CD14-positive monocyte (primary cell): Measurements from ENCODE around the gene MEGF6. TPM values are rescaled to one million over a fixed set of nuclear protein-coding genes. Genes with fewer than 3 reads are reported as not detected.

Experiments
- DNase-seq, 3 donors: peaks; one replicate each; pipeline ENCODE4 v3.0.0-alpha.2; 2011 to 2022
- H2AFZ ChIP-seq: 2 replicates; pipeline ENCODE4 v1.6.0; 2012; ENCODE audit warnings: mild to moderate bottlenecking, low read depth, low read length, inconsistent platforms; ENCODE audit not compliant: insufficient read depth, poor library complexity, severe bottlenecking
- H3K27ac ChIP-seq, 2 donors: 1 replicate in 1 of 2; 2 replicates in 1 of 2; pipeline ENCODE4 v1.5.1; 2012 to 2013; ENCODE audit warnings: low read length in 2 of 2, control low read depth in 1 of 2, inconsistent platforms in 1 of 2, low read depth in 1 of 2, mild to moderate bottlenecking in 1 of 2
- H3K27me3 ChIP-seq, 2 donors: one replicate each; pipeline versions ENCODE4 v1.6.0 to v1.6.1; 2011 to 2013; ENCODE audit warnings: low read length in 2 of 2; ENCODE audit not compliant: control insufficient read depth in 2 of 2, insufficient read depth in 2 of 2
- H3K36me3 ChIP-seq, 2 donors: replicated peaks in 1 of 2; 1 replicate in 1 of 2; 2 replicates in 1 of 2; pipeline versions ENCODE4 v1.5.1 to v1.6.1; 2012 to 2013; ENCODE audit warnings: low read length in 2 of 2, control low read depth in 1 of 2, inconsistent platforms in 1 of 2, mild to moderate bottlenecking in 1 of 2; ENCODE audit not compliant: insufficient read depth in 2 of 2, control insufficient read depth in 1 of 2
- H3K4me1 ChIP-seq, 2 donors: 1 replicate in 1 of 2; 2 replicates in 1 of 2; pipeline versions ENCODE4 v1.5.1 to v1.6.1; 2012 to 2013; ENCODE audit warnings: low read length in 2 of 2, control low read depth in 1 of 2, inconsistent platforms in 1 of 2, mild to moderate bottlenecking in 1 of 2, moderate library complexity in 1 of 2; ENCODE audit not compliant: insufficient read depth in 2 of 2, control insufficient read depth in 1 of 2
- H3K4me2 ChIP-seq: replicated peaks from 2 replicates; pipeline ENCODE3; 2012; ENCODE audit warnings: low read length, moderate library complexity, mild to moderate bottlenecking; ENCODE audit not compliant: poor library complexity, severe bottlenecking; ENCODE audit errors: extremely low read depth
- H3K4me3 ChIP-seq, 3 experiments: fragments of 200-600 bp in 1 of 3; sonication (generic) in 1 of 3; replicated peaks in 1 of 3; 1 replicate in 2 of 3; 2 replicates in 1 of 3; pipeline ENCODE4 v1.5.1; 2011 to 2013; ENCODE audit warnings: low read length in 3 of 3, mild to moderate bottlenecking in 3 of 3, control low read depth in 2 of 3, low read depth in 2 of 3, inconsistent platforms in 1 of 3, moderate library complexity in 1 of 3
- H3K79me2 ChIP-seq: 2 replicates; pipeline ENCODE4 v1.6.0; 2012; ENCODE audit warnings: mild to moderate bottlenecking, control low read depth, inconsistent platforms, low read length, moderate library complexity; ENCODE audit not compliant: insufficient read depth
- H3K9ac ChIP-seq: 2 replicates; pipeline ENCODE4 v1.6.0; 2017; ENCODE audit warnings: low read length, mild to moderate bottlenecking; ENCODE audit not compliant: insufficient read depth, poor library complexity, severe bottlenecking
- H3K9me3 ChIP-seq, 2 donors: replicated peaks in 1 of 2; 1 replicate in 1 of 2; 2 replicates in 1 of 2; pipeline versions ENCODE4 v1.5.1 to v1.6.1; 2012 to 2013; ENCODE audit warnings: low read length in 2 of 2, control low read depth in 1 of 2; ENCODE audit not compliant: control insufficient read depth in 1 of 2, insufficient read depth in 1 of 2
- H4K20me1 ChIP-seq: 2 replicates; pipeline ENCODE4 v1.6.0; 2012; ENCODE audit warnings: mild to moderate bottlenecking, low read length, control low read depth, moderate library complexity; ENCODE audit not compliant: insufficient read depth
- H3K27ac Mint-ChIP-seq, 7 donors: one replicate each; pipeline ENCODE4 v1.8.0; 2020; ENCODE audit warnings: mild to moderate bottlenecking in 7 of 7, mixed read lengths in 7 of 7, moderate library complexity in 6 of 7, inconsistent platforms in 2 of 7
- H3K27me3 Mint-ChIP-seq, 3 donors: one replicate each; pipeline ENCODE4 v1.8.0; 2021 to 2022; ENCODE audit warnings: low read depth in 3 of 3, mild to moderate bottlenecking in 3 of 3, mixed read lengths in 3 of 3, moderate library complexity in 3 of 3, inconsistent platforms in 1 of 3
- H3K36me3 Mint-ChIP-seq, 2 donors: one replicate each; pipeline ENCODE4 v1.8.0; 2020; ENCODE audit warnings: mixed read lengths in 2 of 2, inconsistent platforms in 1 of 2, mild to moderate bottlenecking in 1 of 2
- H3K4me1 Mint-ChIP-seq: one replicate; pipeline ENCODE4 v1.8.0; 2020; ENCODE audit warnings: mild to moderate bottlenecking, mixed read lengths
- H3K4me3 Mint-ChIP-seq, 2 donors: one replicate each; pipeline ENCODE4 v1.8.0; 2020; ENCODE audit warnings: mild to moderate bottlenecking in 2 of 2, mixed read lengths in 2 of 2, moderate library complexity in 1 of 2
- H3K9me3 Mint-ChIP-seq, 7 donors: one replicate each; pipeline ENCODE4 v1.8.0; 2020 to 2022; ENCODE audit warnings: mixed read lengths in 7 of 7, mild to moderate bottlenecking in 6 of 7, moderate library complexity in 6 of 7, inconsistent platforms in 2 of 7
- WGBS: methylation state at CpG from one replicate; pipeline ENCODE4 v1.1.5; 2013; ENCODE audit warnings: missing lambda C conversion rate; ENCODE audit not compliant: insufficient coverage; 5-methylcytosine and 5-hydroxymethylcytosine counted together
- intact Hi-C, 2 donors: fragments of 100-400 bp; cut with micrococcal nuclease; formaldehyde crosslinking; loops; one replicate each; pipeline versions ENCODE4 v1.15.0 to v1.15.1; 2023
- polyA plus RNA-seq, 3 donors: library from polyadenylated mRNA; depleted of rRNA in 1 of 3; unstranded in 2 of 3; stranded (reverse) in 1 of 3; fragments of 300-500 nt in 2 of 3; fragments of >200 nt in 1 of 3; fragmentation: Illumina TruSeq in 2 of 3; gene quantifications; 1 replicate in 2 of 3; 2 replicates in 1 of 3; pipeline ENCODE4 v1.2.3, GENCODE V29; 2012 to 2021
- TF ChIP-seq, protein P1 (sequence below): fragments of 200-600 bp; IDR thresholded peaks from one replicate; pipeline ENCODE4 v1.8.0; 2022; ENCODE audit warnings: antibody characterized with exemption, mild to moderate bottlenecking

MEGF6 gene
- polyA plus RNA-seq, 3 donors: 0.39 to 3.8 (median 1.2) TPM

- Histone ChIP-seq H3K4me2 (no peak overlapping the region), H2AFZ (no peak overlapping the region), H3K4me3 (no peak overlapping the region), H3K9ac (no peak overlapping the region), H3K4me1 (no peaks in the 10 kb centered on the region), H3K79me2 (no peaks in the 10 kb centered on the region), H3K36me3 (no peaks in the 10 kb centered on the region), H3K27me3 (no peaks in the 10 kb centered on the region), H3K9me3 (no peaks in the 10 kb centered on the region), H4K20me1 (no peaks in the 10 kb centered on the region), H3K27ac (no peak overlapping the region)
- intact Hi-C loops: loop anchor here in 1 of 2 donors (10.0 kb wide), 1 partner anchor 225 kb away; no protein-coding TSS in a partner anchor
- H3K36me3 Mint-ChIP-seq: peaks cover 0 to 2% of the 10 kb centered on the region in 2 donors
- TF ChIP-seq, protein P1, sequence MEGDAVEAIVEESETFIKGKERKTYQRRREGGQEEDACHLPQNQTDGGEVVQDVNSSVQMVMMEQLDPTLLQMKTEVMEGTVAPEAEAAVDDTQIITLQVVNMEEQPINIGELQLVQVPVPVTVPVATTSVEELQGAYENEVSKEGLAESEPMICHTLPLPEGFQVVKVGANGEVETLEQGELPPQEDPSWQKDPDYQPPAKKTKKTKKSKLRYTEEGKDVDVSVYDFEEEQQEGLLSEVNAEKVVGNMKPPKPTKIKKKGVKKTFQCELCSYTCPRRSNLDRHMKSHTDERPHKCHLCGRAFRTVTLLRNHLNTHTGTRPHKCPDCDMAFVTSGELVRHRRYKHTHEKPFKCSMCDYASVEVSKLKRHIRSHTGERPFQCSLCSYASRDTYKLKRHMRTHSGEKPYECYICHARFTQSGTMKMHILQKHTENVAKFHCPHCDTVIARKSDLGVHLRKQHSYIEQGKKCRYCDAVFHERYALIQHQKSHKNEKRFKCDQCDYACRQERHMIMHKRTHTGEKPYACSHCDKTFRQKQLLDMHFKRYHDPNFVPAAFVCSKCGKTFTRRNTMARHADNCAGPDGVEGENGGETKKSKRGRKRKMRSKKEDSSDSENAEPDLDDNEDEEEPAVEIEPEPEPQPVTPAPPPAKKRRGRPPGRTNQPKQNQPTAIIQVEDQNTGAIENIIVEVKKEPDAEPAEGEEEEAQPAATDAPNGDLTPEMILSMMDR: no peak
- no peak for DNase-seq
- 91% methylated on average over 22 of the region's 22 CpGs for WGBS
- H3K27me3 Mint-ChIP-seq: peaks cover 0 to 1% (median 0%) of the 10 kb centered on the region in 3 donors
- H3K27ac Mint-ChIP-seq: no peak overlapping the region
- no peak overlapping the region for H3K4me3 Mint-ChIP-seq
- peaks cover 0 to 2% (median 0%) of the 10 kb centered on the region in 7 donors for H3K9me3 Mint-ChIP-seq
- H3K4me1 Mint-ChIP-seq: no peaks in the 10 kb centered on the region
Observed at GRCh38 chr1:3499611-3500010, 111.7 kb downstream of the MEGF6 start.

GRCh38 chr1:3498986-3499385, 112.3 kb downstream of the MEGF6 start:
- no peak for DNase-seq
- no peak overlapping the region for H3K27ac ChIP-seq
- Mint-ChIP-seq H3K4me1 (no peaks in the 10 kb centered on the region), H3K9me3 (peaks cover 0 to 2% (median 0%) of the 10 kb centered on the region in 7 donors), H3K36me3 (peaks cover 0 to 2% of the 10 kb centered on the region in 2 donors), H3K4me3 (no peak overlapping the region), H3K27ac (no peak overlapping the region), H3K27me3 (peaks cover 0 to 4% (median 0%) of the 10 kb centered on the region in 3 donors)
- H3K4me1 ChIP-seq: no peaks in the 10 kb centered on the region
- intact Hi-C loops: loop anchor here in 1 of 2 donors (10.0 kb wide), 1 partner anchor 226 kb away; no protein-coding TSS in a partner anchor
- H3K79me2 ChIP-seq: no peaks in the 10 kb centered on the region
- no peaks in the 10 kb centered on the region for H3K9me3 ChIP-seq
- no peaks in the 10 kb centered on the region for H3K27me3 ChIP-seq
- WGBS: 91% methylated on average over 5 of the region's 8 CpGs
- no peak overlapping the region for H3K4me3 ChIP-seq
- no peaks in the 10 kb centered on the region for H4K20me1 ChIP-seq
- TF ChIP-seq, protein P1: no peak
- no peaks in the 10 kb centered on the region for H3K36me3 ChIP-seq
- no peak overlapping the region for H3K4me2 ChIP-seq
- no peak overlapping the region for H3K9ac ChIP-seq
- H2AFZ ChIP-seq: no peak overlapping the region
